Measurements from ENCODE around the gene IMPDH1.

GRCh38 chr7:128389085-128389617, 20.6 kb downstream of the IMPDH1 start:
- TF ChIP-seq GATA2 (IDR thresholded peaks at IDR 0.05; ENCODE audit: low read depth, low read length) (no peak), GATA3 (IDR thresholded peaks at IDR 0.05; ENCODE audit: low read depth, low read length) (no peak)

Measured in SH-SY5Y (cell line).